ENCODE results near the gene FCMR.
A peak's percentile ranks its signal among the peaks of the same experiment; 100 is the strongest.

The FCMR gene

DNA sequence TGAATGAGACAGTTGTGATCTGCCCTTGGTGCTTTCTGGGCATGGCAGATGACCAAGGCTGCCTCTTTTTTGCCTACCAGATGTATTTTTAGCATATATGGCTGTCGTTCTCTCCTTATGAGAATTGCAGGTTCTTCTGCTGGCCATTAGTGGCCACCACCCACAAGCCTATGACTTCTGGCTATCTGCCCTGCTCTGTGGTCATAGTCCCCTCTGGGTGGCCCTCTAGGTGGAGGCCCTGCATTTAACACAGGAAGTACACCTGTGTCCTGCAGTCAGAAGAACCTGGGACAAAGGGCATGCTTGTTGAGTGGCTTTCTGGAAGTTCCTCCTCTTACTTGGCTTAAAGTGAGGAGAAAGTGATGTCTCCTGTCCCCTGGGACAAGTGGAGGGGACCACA lies 42.0 kb upstream of the FCMR start:
- TF ChIP-seq, protein P1, sequence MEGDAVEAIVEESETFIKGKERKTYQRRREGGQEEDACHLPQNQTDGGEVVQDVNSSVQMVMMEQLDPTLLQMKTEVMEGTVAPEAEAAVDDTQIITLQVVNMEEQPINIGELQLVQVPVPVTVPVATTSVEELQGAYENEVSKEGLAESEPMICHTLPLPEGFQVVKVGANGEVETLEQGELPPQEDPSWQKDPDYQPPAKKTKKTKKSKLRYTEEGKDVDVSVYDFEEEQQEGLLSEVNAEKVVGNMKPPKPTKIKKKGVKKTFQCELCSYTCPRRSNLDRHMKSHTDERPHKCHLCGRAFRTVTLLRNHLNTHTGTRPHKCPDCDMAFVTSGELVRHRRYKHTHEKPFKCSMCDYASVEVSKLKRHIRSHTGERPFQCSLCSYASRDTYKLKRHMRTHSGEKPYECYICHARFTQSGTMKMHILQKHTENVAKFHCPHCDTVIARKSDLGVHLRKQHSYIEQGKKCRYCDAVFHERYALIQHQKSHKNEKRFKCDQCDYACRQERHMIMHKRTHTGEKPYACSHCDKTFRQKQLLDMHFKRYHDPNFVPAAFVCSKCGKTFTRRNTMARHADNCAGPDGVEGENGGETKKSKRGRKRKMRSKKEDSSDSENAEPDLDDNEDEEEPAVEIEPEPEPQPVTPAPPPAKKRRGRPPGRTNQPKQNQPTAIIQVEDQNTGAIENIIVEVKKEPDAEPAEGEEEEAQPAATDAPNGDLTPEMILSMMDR (IDR thresholded peaks at IDR 0.05; ENCODE audit: low read length, missing control alignments): no peak
- no peak for DNase-seq (ENCODE audit: low read depth)
- H3K4me3 ChIP-seq (replicated peaks; ENCODE audit: low read depth, low read length): no peak overlapping the region

DNA sequence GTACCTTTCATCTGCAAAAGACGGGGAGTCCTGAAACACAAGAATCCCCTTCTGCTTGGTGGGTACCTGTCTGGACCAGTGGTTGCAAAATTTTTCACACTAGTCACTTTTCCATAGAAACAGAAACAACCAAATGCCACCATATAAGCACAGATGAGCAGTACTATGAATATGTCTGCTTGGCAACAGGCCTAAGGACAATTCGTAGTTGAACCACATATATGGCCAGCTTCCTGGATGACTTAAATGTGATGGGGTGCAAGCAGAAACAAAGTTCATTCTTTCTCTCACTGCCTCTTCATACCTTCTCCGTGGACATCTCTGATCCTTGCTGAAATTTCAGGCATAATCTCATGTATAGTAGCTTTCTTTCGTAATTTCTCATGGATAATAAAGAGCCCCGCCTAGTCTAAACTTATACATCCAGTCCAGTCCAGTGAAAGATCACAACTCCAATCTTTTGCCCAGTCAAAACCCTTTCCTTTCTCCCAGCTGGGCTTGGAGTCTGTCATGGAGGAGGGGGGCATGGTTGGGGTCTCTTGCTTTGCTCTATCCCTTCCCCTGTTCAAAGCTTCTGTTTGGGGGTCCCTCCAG lies 41.5 kb upstream of the FCMR start:
- peak; percentile 8 for DNase-seq (ENCODE audit: low read depth)
- TF ChIP-seq, protein P1 (IDR thresholded peaks at IDR 0.05; ENCODE audit: low read length, missing control alignments): no peak

DNA sequence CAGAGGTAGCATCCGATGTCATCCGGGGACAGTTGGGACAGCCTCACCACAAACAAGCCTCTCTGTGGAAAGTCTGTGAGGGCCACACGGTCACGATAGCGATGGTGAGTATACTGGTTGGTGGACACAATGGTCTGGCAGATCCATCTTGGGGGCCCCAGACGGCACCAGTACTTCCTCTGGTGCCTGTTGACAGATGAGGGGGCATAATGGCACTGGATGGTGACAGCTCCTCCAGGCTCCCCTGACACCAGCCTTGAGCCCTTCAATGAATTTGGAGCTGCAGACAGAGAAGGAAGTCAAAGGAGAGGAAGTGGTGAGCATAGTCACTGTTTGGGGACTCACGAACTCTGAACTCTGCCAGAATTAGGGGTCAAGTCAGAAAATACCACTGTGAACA lies 40.5 kb upstream of the FCMR start:
- DNase-seq (ENCODE audit: low read depth): no peak
- TF ChIP-seq, protein P1 (IDR thresholded peaks at IDR 0.05; ENCODE audit: low read length, missing control alignments): no peak
- H3K4me3 ChIP-seq (replicated peaks; ENCODE audit: low read depth, low read length): no peak overlapping the region

More for the DNA sequence above, 41.5 kb upstream of the FCMR start:
- H3K4me3 ChIP-seq (replicated peaks; ENCODE audit: low read depth, low read length): no peak overlapping the region

DNA sequence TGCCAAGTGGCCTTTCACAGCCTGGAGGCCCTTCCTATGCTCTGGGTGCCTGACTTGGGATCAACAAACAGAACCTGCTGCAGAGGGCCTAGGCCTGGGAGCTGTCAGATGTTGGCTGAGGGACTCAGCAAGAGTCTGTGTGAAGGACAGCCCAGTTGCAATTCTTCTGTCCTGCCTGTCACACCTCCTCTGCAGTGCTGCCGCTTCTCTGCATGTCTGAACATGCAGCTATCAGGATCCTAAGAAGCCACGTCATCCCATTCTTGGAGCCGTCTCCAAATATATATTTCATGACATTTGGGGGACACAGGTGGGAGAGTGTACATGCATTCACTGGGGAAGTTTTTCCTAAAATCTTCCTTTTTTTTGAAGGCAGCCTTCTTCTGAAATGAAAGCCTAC lies 39.9 kb upstream of the FCMR start:
- no peak for DNase-seq (ENCODE audit: low read depth)
- TF ChIP-seq, protein P1 (IDR thresholded peaks at IDR 0.05; ENCODE audit: low read length, missing control alignments): no peak
- no peak overlapping the region for H3K4me3 ChIP-seq (replicated peaks; ENCODE audit: low read depth, low read length)

DNA sequence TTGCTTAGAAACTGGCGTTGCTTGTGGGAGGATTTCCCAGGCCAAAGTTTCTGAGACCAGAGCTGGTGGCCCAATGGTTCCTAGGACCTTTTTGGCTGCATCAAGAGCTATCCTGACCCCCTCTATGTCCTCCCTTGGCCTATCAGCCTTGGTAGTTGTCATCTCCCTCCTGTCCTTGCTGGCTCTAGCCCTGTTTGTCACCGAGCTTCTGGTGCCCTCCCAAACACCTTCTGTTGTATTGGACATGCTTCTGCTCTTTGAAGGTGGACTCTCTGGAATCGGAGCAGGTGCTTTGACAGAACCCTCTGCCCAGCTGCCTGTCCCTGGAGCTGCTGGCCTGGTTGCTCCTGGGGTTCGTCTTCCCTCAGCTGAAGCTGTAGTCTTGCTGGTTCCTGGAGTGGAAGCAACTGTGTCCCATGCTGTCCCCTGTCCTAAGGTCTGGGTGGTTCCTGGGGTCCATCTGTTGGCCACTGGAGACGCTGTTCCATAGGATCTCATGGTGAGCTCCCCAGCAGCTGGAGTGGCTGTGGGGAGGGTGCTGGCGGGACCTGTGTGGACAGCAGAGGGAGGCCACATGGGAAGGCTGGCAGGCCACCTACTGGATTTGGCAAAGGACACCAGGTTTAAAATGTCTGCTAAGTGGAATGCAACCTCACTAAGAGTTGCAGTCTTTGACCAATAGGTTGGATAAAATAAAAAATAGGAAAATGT lies 39.1 kb upstream of the FCMR start:
- TF ChIP-seq, protein P1 (IDR thresholded peaks at IDR 0.05; ENCODE audit: low read length, missing control alignments): no peak
- H3K4me3 ChIP-seq (replicated peaks; ENCODE audit: low read depth, low read length): no peak overlapping the region
- no peak for DNase-seq (ENCODE audit: low read depth)

DNA sequence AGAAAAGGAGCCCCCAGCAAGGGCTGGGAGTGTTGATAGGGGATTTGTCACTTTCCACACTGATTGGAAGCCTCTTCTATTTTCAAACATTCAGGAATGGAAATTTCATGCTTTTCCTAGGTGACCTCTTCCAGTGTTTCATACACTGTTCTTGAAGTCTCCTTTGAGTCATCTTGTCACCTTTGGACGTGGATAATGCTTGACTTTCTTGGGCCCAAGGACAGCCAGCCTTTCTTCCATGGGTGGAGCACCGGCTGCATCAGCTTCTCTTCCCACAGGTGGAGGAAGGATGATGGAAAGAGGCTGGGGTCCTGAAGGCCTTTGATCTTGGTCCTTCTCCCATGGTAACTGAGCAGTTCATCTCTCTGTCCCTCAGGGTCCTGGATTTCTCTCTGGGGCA lies 36.4 kb upstream of the FCMR start:
- DNase-seq (ENCODE audit: low read depth): no peak
- no peak overlapping the region for H3K4me3 ChIP-seq (replicated peaks; ENCODE audit: low read depth, low read length)
- TF ChIP-seq, protein P1 (IDR thresholded peaks at IDR 0.05; ENCODE audit: low read length, missing control alignments): no peak

DNA sequence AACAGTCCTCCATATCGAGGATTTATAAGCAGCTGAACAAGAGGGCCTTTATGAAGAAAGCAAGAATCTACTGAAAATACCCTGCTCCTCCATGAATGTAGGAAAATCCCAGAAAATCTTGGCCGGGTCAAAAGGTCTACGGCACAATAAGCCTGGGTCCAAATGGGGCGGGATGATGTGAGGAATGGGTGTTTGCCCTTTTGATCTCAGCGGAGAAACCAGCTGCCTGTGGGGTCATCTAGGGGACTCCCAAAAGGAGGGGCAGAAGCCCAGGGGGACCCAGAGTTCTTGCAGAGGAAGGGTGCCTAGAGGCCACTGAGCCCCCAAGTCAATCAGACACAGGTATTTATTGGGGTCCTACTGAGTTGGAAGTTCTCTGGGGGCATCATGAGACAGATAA lies 35.9 kb upstream of the FCMR start:
- TF ChIP-seq, protein P1 (IDR thresholded peaks at IDR 0.05; ENCODE audit: low read length, missing control alignments): no peak
- DNase-seq (ENCODE audit: low read depth): no peak
- no peak overlapping the region for H3K4me3 ChIP-seq (replicated peaks; ENCODE audit: low read depth, low read length)
